OCI-LY3 (cell line): ENCODE measurements around the gene DNMBP.

ENCODE experiments used
- CTCF ChIP-seq: fragments of 200-600, 300-600 bp; sonication (generic); IDR thresholded peaks from 2 replicates; pipeline ENCODE4 v1.5.1; 2014; ENCODE audit warnings: antibody characterized with exemption, low read length, low read depth
- EZH2phosphoT487 ChIP-seq: fragments of 200-600 bp; shearing (Covaris generic); IDR thresholded peaks from 2 replicates; pipeline ENCODE4 v1.6.1; 2018; ENCODE audit warnings: antibody characterized with exemption, mixed run types, low read depth

- TF ChIP-seq CTCF (no peak), EZH2phosphoT487 (no peak)
These were observed 48.2 kb upstream of the DNMBP start for GRCh38 chr10:100057948-100058347.
